DOHH2 (cell line): ENCODE results near the gene MYCBP2.

Experiments
- CTCF ChIP-seq: fragments of 200-600 bp; sonication (generic); IDR thresholded peaks from one replicate; pipeline ENCODE4 v1.5.1; 2014; ENCODE audit warnings: antibody characterized with exemption, mild to moderate bottlenecking, low read depth, low read length; ENCODE audit not compliant: poor library complexity, severe bottlenecking
- EZH2phosphoT487 ChIP-seq: fragments of 200-600 bp; sonication (generic); IDR thresholded peaks from 2 replicates; pipeline ENCODE4 v1.6.1; 2017; ENCODE audit warnings: borderline replicate concordance, mild to moderate bottlenecking, antibody characterized with exemption, low read length, moderate library complexity, mixed read lengths

GRCh38 chr13:77033717-77034302, 293.1 kb downstream of the MYCBP2 start:
- TF ChIP-seq CTCF = no peak
- no peak for TF ChIP-seq EZH2phosphoT487
